GM12878 (cell line): ENCODE results near the gene KCNG1. TPM values are rescaled to one million over a fixed set of nuclear protein-coding genes. Genes with fewer than 3 reads are reported as not detected.

ENCODE experiments used
- ATAC-seq: fragments of 200-7000 bp; cut with Tn5 transposase; 3 replicates; pipeline ENCODE4 v1.9.1; 2020; ENCODE audit warnings: mild to moderate bottlenecking, moderate library complexity
- BruUV-seq: library from RNA; stranded (reverse); fragments of 400-500 nt; replicated peaks from 2 replicates; lab custom pipeline; 2021; lab: Mats Ljungman, UMichigan
- CTCF ChIA-PET: fragments of 300-600 bp; sonication (Branson Sonifier 250); formaldehyde crosslinking; extraction: SDS; loops from one replicate; lab custom pipeline; 2021; ENCODE audit warnings: inconsistent platforms; lab: Yijun Ruan, JAX
- POLR2A ChIA-PET: fragments of 350-600 bp; formaldehyde crosslinking; extraction: SDS; loops from one replicate; lab custom pipeline; 2021; ENCODE audit warnings: inconsistent platforms; lab: Charles Lee
- RAD21 ChIA-PET: fragments of 300-600 bp; sonication (Branson Sonifier 250); formaldehyde crosslinking; loops from one replicate; lab custom pipeline; 2023; ENCODE audit warnings: antibody characterized with exemption; ENCODE audit not compliant: unreplicated experiment; lab: Charles Lee
- SMC1A ChIA-PET: fragments of 300-600 bp; sonication (Branson Sonifier 250); formaldehyde crosslinking; loops from one replicate; lab custom pipeline; 2023; ENCODE audit not compliant: unreplicated experiment, uncharacterized antibody; lab: Charles Lee
- DNase-seq: peaks from one replicate; pipeline ENCODE4 v3.0.0-alpha.2; 2011; ENCODE audit warnings: low read depth, low spot score
- FAIRE-seq: peaks from 3 replicates; lab custom pipeline; 2011; peaks lifted over from hg19 to GRCh38; lab: Jason Lieb, UNC
- H2AFZ ChIP-seq: 2 replicates; pipeline ENCODE4 v1.6.0; 2011; ENCODE audit warnings: low read depth, low read length, control low read depth; ENCODE audit not compliant: control insufficient read depth
- H3K27ac ChIP-seq: 2 replicates; pipeline ENCODE4 v1.5.1; 2011; ENCODE audit warnings: control low read depth; ENCODE audit not compliant: control insufficient read depth, insufficient read depth
- H3K27me3 ChIP-seq, 2 experiments: replicated peaks in 1 of 2; 2 replicates each; pipeline versions ENCODE4 v1.6.0 to v1.6.1; 2011; ENCODE audit warnings: low read length in 1 of 2; ENCODE audit not compliant: control insufficient read depth in 2 of 2, insufficient read depth in 2 of 2
- H3K36me3 ChIP-seq, 2 experiments: 2 replicates each; pipeline ENCODE4 v1.5.1; 2011; ENCODE audit warnings: low read length in 1 of 2; ENCODE audit not compliant: control insufficient read depth in 2 of 2, insufficient read depth in 2 of 2
- H3K4me1 ChIP-seq: 2 replicates; pipeline ENCODE4 v1.6.1; 2011; ENCODE audit warnings: mild to moderate bottlenecking, low read length, moderate library complexity, mixed read lengths; ENCODE audit not compliant: control insufficient read depth, insufficient read depth
- H3K4me2 ChIP-seq: 2 replicates; pipeline ENCODE4 v1.6.0; 2011; ENCODE audit warnings: control low read depth; ENCODE audit not compliant: control insufficient read depth, insufficient read depth
- H3K4me3 ChIP-seq: fragments of 200-600 bp; sonication (generic); 2 replicates; pipeline ENCODE4 v1.5.1; 2016
- H3K79me2 ChIP-seq: 2 replicates; pipeline ENCODE4 v1.6.0; 2011; ENCODE audit warnings: low read length; ENCODE audit not compliant: control insufficient read depth, insufficient read depth
- H3K9ac ChIP-seq: 2 replicates; pipeline ENCODE4 v1.8.0; 2011; ENCODE audit warnings: low read length, control low read depth, mixed read lengths; ENCODE audit not compliant: control insufficient read depth, insufficient read depth
- H3K9me3 ChIP-seq: replicated peaks from 3 replicates; pipeline ENCODE4 v1.5.1; 2011; ENCODE audit warnings: mild to moderate bottlenecking, low read length; ENCODE audit not compliant: control insufficient read depth, insufficient read depth
- H4K20me1 ChIP-seq: 2 replicates; pipeline ENCODE4 v1.6.0; 2011; ENCODE audit not compliant: control insufficient read depth, insufficient read depth
- SUPT20H ChIP-seq: IDR thresholded peaks from 2 replicates; pipeline ENCODE4 v1.6.1; 2011; ENCODE audit warnings: low read depth, mild to moderate bottlenecking, low read length, moderate library complexity, borderline replicate concordance; ENCODE audit not compliant: control insufficient read depth
- WGBS: methylation state at CpG from one replicate; pipeline ENCODE4 v1.1.6; 2016; ENCODE audit warnings: low lambda C conversion rate; ENCODE audit not compliant: insufficient replicate concordance, insufficient coverage; ENCODE audit errors: missing lambda C conversion rate; 5-methylcytosine and 5-hydroxymethylcytosine counted together
- in situ Hi-C: fragments of 300-500 bp; cut with MboI; formaldehyde crosslinking; loops from 9 replicates; pipeline ENCODE4 v1.14.3; 2018; ENCODE audit warnings: mixed read lengths
- intact Hi-C: fragments of 100-400 bp; cut with micrococcal nuclease; formaldehyde crosslinking; loops from one replicate; pipeline ENCODE4 v1.14.2; 2022; ENCODE audit not compliant: unreplicated experiment
- polyA plus RNA-seq, 11 experiments: library from polyadenylated mRNA; depleted of rRNA in 4 of 11; unstranded in 6 of 11; stranded (reverse) in 5 of 11; fragments of >200 nt; fragmentation: Nextera tagmentation in 4 of 11; fragmentation: Illumina TruSeq in 1 of 11; extraction: Ambion mirVana in 4 of 11; extraction: Trizol in 1 of 11; gene quantifications; 1 replicate in 1 of 11; 2 replicates in 10 of 11; pipeline versions ENCODE4 v1.2.1 to v1.2.3, GENCODE V29; 2011 to 2016; ENCODE audit warnings: inconsistent platforms in 2 of 11, missing spikeins in 2 of 11, low read depth in 1 of 11
- total RNA-seq, 4 experiments: library from RNA; depleted of rRNA in 3 of 4; stranded (reverse); fragments of >200 nt in 3 of 4; fragmentation: Illumina TruSeq in 1 of 4; extraction: Trizol in 1 of 4; gene quantifications; 2 replicates each; pipeline versions ENCODE4 v1.2.1 to v1.2.3, GENCODE V29; 2013 to 2021
- TF ChIP-seq, protein P1 (sequence below): fragments of 450-650 bp; IDR thresholded peaks from 2 replicates; pipeline ENCODE4 v1.6.1; 2016; ENCODE audit warnings: mild to moderate bottlenecking, moderate library complexity, borderline replicate concordance
- TF ChIP-seq, protein P2 (sequence below): IDR thresholded peaks from 2 replicates; pipeline ENCODE4 v1.6.1; 2011; ENCODE audit warnings: borderline replicate concordance, low read depth, mild to moderate bottlenecking, moderate library complexity, mixed read lengths, low read length; ENCODE audit not compliant: insufficient read depth; ENCODE audit errors: extremely low read length
- TF ChIP-seq, protein P3 (sequence below): IDR thresholded peaks from 2 replicates; pipeline ENCODE4 v1.6.1; 2011; ENCODE audit warnings: borderline replicate concordance, low read depth, mild to moderate bottlenecking, moderate library complexity, low read length; ENCODE audit not compliant: insufficient read depth, poor library complexity, severe bottlenecking
- TF ChIP-seq, protein P4 (sequence below): fragments of 450-650 bp; IDR thresholded peaks from 2 replicates; pipeline ENCODE4 v1.6.1; 2016; ENCODE audit warnings: mild to moderate bottlenecking

The KCNG1 gene
- total and polyA plus RNA-seq, 10 of the 15 experiments (the other 5 are each of a cell fraction or from before 2014, with no cell fraction given), result not detected

DNA sequence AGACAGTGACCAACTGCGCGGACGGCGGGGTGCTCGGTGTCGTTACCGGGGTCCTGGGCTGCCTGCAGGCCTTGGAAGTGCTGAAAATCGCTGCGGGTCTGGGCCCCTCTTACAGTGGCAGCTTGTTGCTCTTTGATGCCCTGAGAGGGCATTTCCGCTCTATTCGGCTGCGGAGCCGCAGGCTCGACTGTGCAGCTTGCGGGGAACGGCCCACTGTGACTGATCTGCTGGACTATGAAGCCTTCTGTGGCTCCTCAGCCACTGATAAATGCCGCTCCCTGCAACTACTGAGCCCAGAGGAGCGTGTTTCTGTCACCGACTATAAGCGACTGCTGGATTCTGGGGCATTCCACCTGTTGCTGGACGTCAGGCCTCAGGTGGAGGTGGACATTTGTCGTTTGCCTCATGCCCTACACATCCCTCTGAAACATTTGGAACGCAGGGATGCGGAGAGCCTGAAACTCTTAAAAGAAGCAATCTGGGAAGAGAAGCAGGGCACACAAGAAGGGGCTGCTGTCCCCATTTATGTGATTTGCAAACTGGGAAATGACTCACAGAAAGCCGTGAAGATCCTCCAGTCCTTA lies 63.3 kb downstream of the KCNG1 start:
- CTCF ChIA-PET, result interaction anchor here (3.0 to 3.2 kb wide), 2 partner anchors 165 to 170 kb away, joined by 27 to 34 read pairs; partner anchors contain the start of gene BCAS4
- no peak for DNase-seq

More for the DNA sequence above, 63.3 kb downstream of the KCNG1 start:
- intact Hi-C loops (no loop called here), in situ Hi-C loops (no loop called here)
- peaks cover 13% of the 10 kb centered on the region for H3K4me1 ChIP-seq
- ATAC-seq, result no peak
- peak overlapping the region; percentile 96; the same call in 1 of the 2 replicates for H3K27ac ChIP-seq
- FAIRE-seq, result no peak
- H2AFZ ChIP-seq, result no peak overlapping the region; the same call in 1 of the 2 replicates
- RAD21 ChIA-PET, result interaction anchor here (1.3 to 2.5 kb wide), 3 partner anchors 22 to 165 kb away, joined by 5 to 29 read pairs (median 6); partner anchors contain the start of gene BCAS4
- SMC1A ChIA-PET, result interaction anchor here (1.8 kb wide), 2 partner anchors 22 to 166 kb away, joined by 6 to 26 read pairs; partner anchors contain the start of gene BCAS4
- no peaks in the 10 kb centered on the region for H3K27me3 ChIP-seq
- no peaks in the 10 kb centered on the region for H3K9me3 ChIP-seq
- H4K20me1 ChIP-seq, result no peaks in the 10 kb centered on the region
- POLR2A ChIA-PET, result no interaction called here
- 89% methylated on average over 25 of the region's 25 CpGs for WGBS
- BruUV-seq, result no TSS peak
- peak overlapping the region; percentile 88 for H3K4me3 ChIP-seq
- H3K4me2 ChIP-seq, result peak overlapping the region; percentile 97
- no peaks in the 10 kb centered on the region; a peak in 2 of 4 replicates for H3K36me3 ChIP-seq
- peaks cover 52% of the 10 kb centered on the region for H3K79me2 ChIP-seq
- peak overlapping the region; percentile 90 for H3K9ac ChIP-seq
- TF ChIP-seq SUPT20H, result no peak
- TF ChIP-seq, protein P1, sequence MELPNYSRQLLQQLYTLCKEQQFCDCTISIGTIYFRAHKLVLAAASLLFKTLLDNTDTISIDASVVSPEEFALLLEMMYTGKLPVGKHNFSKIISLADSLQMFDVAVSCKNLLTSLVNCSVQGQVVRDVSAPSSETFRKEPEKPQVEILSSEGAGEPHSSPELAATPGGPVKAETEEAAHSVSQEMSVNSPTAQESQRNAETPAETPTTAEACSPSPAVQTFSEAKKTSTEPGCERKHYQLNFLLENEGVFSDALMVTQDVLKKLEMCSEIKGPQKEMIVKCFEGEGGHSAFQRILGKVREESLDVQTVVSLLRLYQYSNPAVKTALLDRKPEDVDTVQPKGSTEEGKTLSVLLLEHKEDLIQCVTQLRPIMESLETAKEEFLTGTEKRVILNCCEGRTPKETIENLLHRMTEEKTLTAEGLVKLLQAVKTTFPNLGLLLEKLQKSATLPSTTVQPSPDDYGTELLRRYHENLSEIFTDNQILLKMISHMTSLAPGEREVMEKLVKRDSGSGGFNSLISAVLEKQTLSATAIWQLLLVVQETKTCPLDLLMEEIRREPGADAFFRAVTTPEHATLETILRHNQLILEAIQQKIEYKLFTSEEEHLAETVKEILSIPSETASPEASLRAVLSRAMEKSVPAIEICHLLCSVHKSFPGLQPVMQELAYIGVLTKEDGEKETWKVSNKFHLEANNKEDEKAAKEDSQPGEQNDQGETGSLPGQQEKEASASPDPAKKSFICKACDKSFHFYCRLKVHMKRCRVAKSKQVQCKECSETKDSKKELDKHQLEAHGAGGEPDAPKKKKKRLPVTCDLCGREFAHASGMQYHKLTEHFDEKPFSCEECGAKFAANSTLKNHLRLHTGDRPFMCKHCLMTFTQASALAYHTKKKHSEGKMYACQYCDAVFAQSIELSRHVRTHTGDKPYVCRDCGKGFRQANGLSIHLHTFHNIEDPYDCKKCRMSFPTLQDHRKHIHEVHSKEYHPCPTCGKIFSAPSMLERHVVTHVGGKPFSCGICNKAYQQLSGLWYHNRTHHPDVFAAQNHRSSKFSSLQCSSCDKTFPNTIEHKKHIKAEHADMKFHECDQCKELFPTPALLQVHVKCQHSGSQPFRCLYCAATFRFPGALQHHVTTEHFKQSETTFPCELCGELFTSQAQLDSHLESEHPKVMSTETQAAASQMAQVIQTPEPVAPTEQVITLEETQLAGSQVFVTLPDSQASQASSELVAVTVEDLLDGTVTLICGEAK, result peak; percentile 13; the same call in 1 of the 2 replicates
- TF ChIP-seq, protein P2, sequence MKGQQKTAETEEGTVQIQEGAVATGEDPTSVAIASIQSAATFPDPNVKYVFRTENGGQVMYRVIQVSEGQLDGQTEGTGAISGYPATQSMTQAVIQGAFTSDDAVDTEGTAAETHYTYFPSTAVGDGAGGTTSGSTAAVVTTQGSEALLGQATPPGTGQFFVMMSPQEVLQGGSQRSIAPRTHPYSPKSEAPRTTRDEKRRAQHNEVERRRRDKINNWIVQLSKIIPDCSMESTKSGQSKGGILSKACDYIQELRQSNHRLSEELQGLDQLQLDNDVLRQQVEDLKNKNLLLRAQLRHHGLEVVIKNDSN, result no peak
- TF ChIP-seq, protein P3, sequence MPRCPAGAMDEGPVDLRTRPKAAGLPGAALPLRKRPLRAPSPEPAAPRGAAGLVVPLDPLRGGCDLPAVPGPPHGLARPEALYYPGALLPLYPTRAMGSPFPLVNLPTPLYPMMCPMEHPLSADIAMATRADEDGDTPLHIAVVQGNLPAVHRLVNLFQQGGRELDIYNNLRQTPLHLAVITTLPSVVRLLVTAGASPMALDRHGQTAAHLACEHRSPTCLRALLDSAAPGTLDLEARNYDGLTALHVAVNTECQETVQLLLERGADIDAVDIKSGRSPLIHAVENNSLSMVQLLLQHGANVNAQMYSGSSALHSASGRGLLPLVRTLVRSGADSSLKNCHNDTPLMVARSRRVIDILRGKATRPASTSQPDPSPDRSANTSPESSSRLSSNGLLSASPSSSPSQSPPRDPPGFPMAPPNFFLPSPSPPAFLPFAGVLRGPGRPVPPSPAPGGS, result no peak
- TF ChIP-seq, protein P4, sequence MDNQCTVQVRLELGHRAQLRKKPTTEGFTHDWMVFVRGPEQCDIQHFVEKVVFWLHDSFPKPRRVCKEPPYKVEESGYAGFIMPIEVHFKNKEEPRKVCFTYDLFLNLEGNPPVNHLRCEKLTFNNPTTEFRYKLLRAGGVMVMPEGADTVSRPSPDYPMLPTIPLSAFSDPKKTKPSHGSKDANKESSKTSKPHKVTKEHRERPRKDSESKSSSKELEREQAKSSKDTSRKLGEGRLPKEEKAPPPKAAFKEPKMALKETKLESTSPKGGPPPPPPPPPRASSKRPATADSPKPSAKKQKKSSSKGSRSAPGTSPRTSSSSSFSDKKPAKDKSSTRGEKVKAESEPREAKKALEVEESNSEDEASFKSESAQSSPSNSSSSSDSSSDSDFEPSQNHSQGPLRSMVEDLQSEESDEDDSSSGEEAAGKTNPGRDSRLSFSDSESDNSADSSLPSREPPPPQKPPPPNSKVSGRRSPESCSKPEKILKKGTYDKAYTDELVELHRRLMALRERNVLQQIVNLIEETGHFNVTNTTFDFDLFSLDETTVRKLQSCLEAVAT, result peak; percentile 96
